ENCODE measurements around the gene SSH2. TPM values are rescaled to one million over a fixed set of nuclear protein-coding genes. Genes with fewer than 3 reads are reported as not detected.
"Not testable (repeated sequence)": the region's sequence is repeated elsewhere in the genome, so short reads cannot be mapped to it uniquely, and the experiment has no call there.

The SSH2 gene
- total and polyA plus RNA-seq, 5 donors from 2014 or later: 27.2 to 90.4 (median 38.2) TPM

GRCh38 chr17:29958947-29959657 is 29.1 kb upstream of the SSH2 start:
- Mint-ChIP-seq H3K4me1 (no peaks in the 10 kb centered on the region), H3K4me3 (no peak overlapping the region), H3K27ac (no peak overlapping the region)

GRCh38 chr17:29957488-29957887 is 27.5 kb upstream of the SSH2 start:
- H3K36me3 ChIP-seq (ENCODE audit: control insufficient read depth, insufficient read depth, low read length); H3K4me1 ChIP-seq (ENCODE audit: control insufficient read depth, insufficient read depth, low read length, poor library complexity, severe bottlenecking); H3K4me3 ChIP-seq (ENCODE audit: low read depth, low read length); DNase-seq; ATAC-seq (ENCODE audit: low read depth in 2 of 2); H3K27ac Mint-ChIP-seq; H3K4me1 Mint-ChIP-seq; H3K27me3 ChIP-seq (ENCODE audit: control insufficient read depth, insufficient read depth, low read length); H3K36me3 Mint-ChIP-seq; H3K27me3 Mint-ChIP-seq; H3K9me3 ChIP-seq (ENCODE audit: control insufficient read depth in 2 of 2, low read length in 2 of 2); H3K27ac ChIP-seq (ENCODE audit: insufficient read depth, low read length, poor library complexity, severe bottlenecking): not testable (repeated sequence)
- H3K9me3 Mint-ChIP-seq: peaks cover 0 to 12% (median 6%) of the 10 kb centered on the region in 7 donors
- H3K4me3 Mint-ChIP-seq: peak overlapping the region in 1 of 4 donors; percentile 8

More at GRCh38 chr17:29958947-29959657, 29.1 kb upstream of the SSH2 start:
- Histone ChIP-seq H3K4me3 (ENCODE audit: low read depth, low read length) (no peak overlapping the region), H3K9me3 (ENCODE audit: control insufficient read depth in 2 of 2, low read length in 2 of 2) (peaks cover 0 to 4% of the 10 kb centered on the region in 2 experiments), H3K27me3 (ENCODE audit: control insufficient read depth, insufficient read depth, low read length) (no peaks in the 10 kb centered on the region), H3K4me1 (ENCODE audit: control insufficient read depth, insufficient read depth, low read length, poor library complexity, severe bottlenecking) (no peaks in the 10 kb centered on the region), H3K36me3 (ENCODE audit: control insufficient read depth, insufficient read depth, low read length) (no peaks in the 10 kb centered on the region), H3K27ac (ENCODE audit: insufficient read depth, low read length, poor library complexity, severe bottlenecking) (no peak overlapping the region)
- peaks cover 8% of the 10 kb centered on the region for H3K27me3 Mint-ChIP-seq
- no peak for DNase-seq
- peaks cover 0 to 8% (median 6%) of the 10 kb centered on the region in 7 donors for H3K9me3 Mint-ChIP-seq
- ATAC-seq (ENCODE audit: low read depth in 2 of 2): no peak
- no peaks in the 10 kb centered on the region for H3K36me3 Mint-ChIP-seq

- Histone ChIP-seq H3K9me3 (ENCODE audit: control insufficient read depth in 2 of 2, low read length in 2 of 2) (peaks cover 0 to 5% of the 10 kb centered on the region in 2 experiments), H3K4me1 (ENCODE audit: control insufficient read depth, insufficient read depth, low read length, poor library complexity, severe bottlenecking) (no peaks in the 10 kb centered on the region), H3K27ac (ENCODE audit: insufficient read depth, low read length, poor library complexity, severe bottlenecking) (no peak overlapping the region), H3K27me3 (ENCODE audit: control insufficient read depth, insufficient read depth, low read length) (no peaks in the 10 kb centered on the region), H3K36me3 (ENCODE audit: control insufficient read depth, insufficient read depth, low read length) (no peaks in the 10 kb centered on the region), H3K4me3 (ENCODE audit: low read depth, low read length) (no peak overlapping the region)
- H3K4me1 Mint-ChIP-seq: no peaks in the 10 kb centered on the region
- DNase-seq: no peak
- peak overlapping the region in 1 of 4 donors; percentile 22 for H3K4me3 Mint-ChIP-seq
- H3K36me3 Mint-ChIP-seq: no peaks in the 10 kb centered on the region
- peaks cover 4% of the 10 kb centered on the region for H3K27me3 Mint-ChIP-seq
- H3K27ac Mint-ChIP-seq: no peak overlapping the region
- no peak for ATAC-seq (ENCODE audit: low read depth in 2 of 2)
- H3K9me3 Mint-ChIP-seq: peaks cover 0 to 12% (median 5%) of the 10 kb centered on the region in 7 donors
Observed at GRCh38 chr17:29956225-29956624, 26.2 kb upstream of the SSH2 start.

GRCh38 chr17:29954405-29954804 is 24.4 kb upstream of the SSH2 start:
- H3K4me3 Mint-ChIP-seq: no peak overlapping the region

GRCh38 chr17:29949696-29950095 is 19.7 kb upstream of the SSH2 start:
- ATAC-seq (ENCODE audit: low read depth in 2 of 2) (no peak), DNase-seq (no peak)
- Histone ChIP-seq H3K4me1 (ENCODE audit: control insufficient read depth, insufficient read depth, low read length, poor library complexity, severe bottlenecking) (no peaks in the 10 kb centered on the region), H3K36me3 (ENCODE audit: control insufficient read depth, insufficient read depth, low read length) (no peaks in the 10 kb centered on the region), H3K4me3 (ENCODE audit: low read depth, low read length) (no peak overlapping the region), H3K9me3 (ENCODE audit: control insufficient read depth in 2 of 2, low read length in 2 of 2) (peaks cover 0 to 5% of the 10 kb centered on the region in 2 experiments), H3K27ac (ENCODE audit: insufficient read depth, low read length, poor library complexity, severe bottlenecking) (no peak overlapping the region), H3K27me3 (ENCODE audit: control insufficient read depth, insufficient read depth, low read length) (no peaks in the 10 kb centered on the region)
- H3K9me3 Mint-ChIP-seq: peaks cover 0 to 8% (median 2%) of the 10 kb centered on the region in 7 donors
- H3K4me1 Mint-ChIP-seq: peaks cover 0 to 5% (median 4%) of the 10 kb centered on the region in 4 donors
- H3K27ac Mint-ChIP-seq: no peak overlapping the region
- no peaks in the 10 kb centered on the region for H3K27me3 Mint-ChIP-seq
- no peak overlapping the region for H3K4me3 Mint-ChIP-seq
- H3K36me3 Mint-ChIP-seq: no peaks in the 10 kb centered on the region

More at GRCh38 chr17:29954405-29954804, 24.4 kb upstream of the SSH2 start:
- Mint-ChIP-seq H3K36me3 (no peaks in the 10 kb centered on the region), H3K4me1 (no peaks in the 10 kb centered on the region), H3K27me3 (peaks cover 4% of the 10 kb centered on the region), H3K9me3 (peaks cover 0 to 12% (median 5%) of the 10 kb centered on the region in 7 donors), H3K27ac (no peak overlapping the region)
- H3K4me3 ChIP-seq (ENCODE audit: low read depth, low read length): no peak overlapping the region
- no peaks in the 10 kb centered on the region for H3K27me3 ChIP-seq (ENCODE audit: control insufficient read depth, insufficient read depth, low read length)
- DNase-seq (no peak), ATAC-seq (ENCODE audit: low read depth in 2 of 2) (no peak)
- H3K27ac ChIP-seq (ENCODE audit: insufficient read depth, low read length, poor library complexity, severe bottlenecking): no peak overlapping the region
- H3K9me3 ChIP-seq (ENCODE audit: control insufficient read depth in 2 of 2, low read length in 2 of 2): peaks cover 0 to 5% of the 10 kb centered on the region in 2 experiments
- H3K36me3 ChIP-seq (ENCODE audit: control insufficient read depth, insufficient read depth, low read length): no peaks in the 10 kb centered on the region
- no peaks in the 10 kb centered on the region for H3K4me1 ChIP-seq (ENCODE audit: control insufficient read depth, insufficient read depth, low read length, poor library complexity, severe bottlenecking)

- ATAC-seq (ENCODE audit: low read depth in 2 of 2): no peak
- H3K4me3 Mint-ChIP-seq: no peak overlapping the region
- no peaks in the 10 kb centered on the region for H3K27me3 Mint-ChIP-seq
- H3K9me3 Mint-ChIP-seq: peaks cover 0 to 6% (median 1%) of the 10 kb centered on the region in 7 donors
- Histone ChIP-seq H3K36me3 (ENCODE audit: control insufficient read depth, insufficient read depth, low read length) (no peaks in the 10 kb centered on the region), H3K27ac (ENCODE audit: insufficient read depth, low read length, poor library complexity, severe bottlenecking) (no peak overlapping the region), H3K9me3 (ENCODE audit: control insufficient read depth in 2 of 2, low read length in 2 of 2) (no peaks in the 10 kb centered on the region), H3K4me3 (ENCODE audit: low read depth, low read length) (no peak overlapping the region), H3K4me1 (ENCODE audit: control insufficient read depth, insufficient read depth, low read length, poor library complexity, severe bottlenecking) (no peaks in the 10 kb centered on the region), H3K27me3 (ENCODE audit: control insufficient read depth, insufficient read depth, low read length) (no peaks in the 10 kb centered on the region)
- H3K4me1 Mint-ChIP-seq: peaks cover 0 to 5% (median 4%) of the 10 kb centered on the region in 4 donors
- DNase-seq: no peak
- no peaks in the 10 kb centered on the region for H3K36me3 Mint-ChIP-seq
- H3K27ac Mint-ChIP-seq: no peak overlapping the region
Observed at GRCh38 chr17:29948448-29949215, 18.6 kb upstream of the SSH2 start.

GRCh38 chr17:29945281-29945680 is 15.3 kb upstream of the SSH2 start:
- Histone ChIP-seq H3K36me3 (ENCODE audit: control insufficient read depth, insufficient read depth, low read length) (no peaks in the 10 kb centered on the region), H3K4me3 (ENCODE audit: low read depth, low read length) (no peak overlapping the region), H3K9me3 (ENCODE audit: control insufficient read depth in 2 of 2, low read length in 2 of 2) (no peaks in the 10 kb centered on the region), H3K4me1 (ENCODE audit: control insufficient read depth, insufficient read depth, low read length, poor library complexity, severe bottlenecking) (no peaks in the 10 kb centered on the region), H3K27me3 (ENCODE audit: control insufficient read depth, insufficient read depth, low read length) (no peaks in the 10 kb centered on the region), H3K27ac (ENCODE audit: insufficient read depth, low read length, poor library complexity, severe bottlenecking) (no peak overlapping the region)
- no peak overlapping the region for H3K27ac Mint-ChIP-seq
- DNase-seq: no peak
- H3K4me1 Mint-ChIP-seq: peaks cover 0 to 5% (median 4%) of the 10 kb centered on the region in 4 donors
- H3K36me3 Mint-ChIP-seq: no peaks in the 10 kb centered on the region
- H3K27me3 Mint-ChIP-seq: no peaks in the 10 kb centered on the region
- ATAC-seq (ENCODE audit: low read depth in 2 of 2): no peak
- H3K9me3 Mint-ChIP-seq: no peaks in the 10 kb centered on the region
- H3K4me3 Mint-ChIP-seq: no peak overlapping the region

Measured in CD4-positive, CD25-positive, alpha-beta regulatory T cell (primary cell).